Upper lobe of left lung (tissue), 6 donors: ENCODE data around the gene UAP1. TPM values are rescaled to one million over a fixed set of nuclear protein-coding genes. Genes with fewer than 3 reads are reported as not detected.
A peak's percentile ranks its signal among the peaks of the same experiment; 100 is the strongest.

Source experiments
- ATAC-seq, 2 donors: fragments of 200-7000 bp; cut with Tn5 transposase; one replicate each; pipeline ENCODE4 v1.9.1; 2022; ENCODE audit warnings: mild to moderate bottlenecking in 2 of 2, moderate library complexity in 2 of 2; ENCODE audit not compliant: low FRiP score in 2 of 2
- DNase-seq, 2 donors: peaks; one replicate each; pipeline ENCODE4 v3.0.0-alpha.2; 2019 to 2020
- H3K27ac ChIP-seq, 4 donors: fragments of 200-600 bp; sonication (generic); one replicate each; pipeline ENCODE4 v1.5.1; 2016 to 2019
- H3K27me3 ChIP-seq, 4 donors: fragments of 200-600 bp; sonication (generic); one replicate each; pipeline ENCODE4 v1.5.1; 2017 to 2019
- H3K36me3 ChIP-seq, 4 donors: fragments of 200-600 bp; sonication (generic); one replicate each; pipeline ENCODE4 v1.5.1; 2016 to 2019
- H3K4me1 ChIP-seq, 4 donors: fragments of 200-600 bp; sonication (generic); one replicate each; pipeline ENCODE4 v1.5.1; 2018 to 2019
- H3K4me3 ChIP-seq, 4 donors: fragments of 200-600 bp; sonication (generic); one replicate each; pipeline ENCODE4 v1.5.1; 2017 to 2019; ENCODE audit warnings: mild to moderate bottlenecking in 2 of 4, moderate library complexity in 1 of 4
- H3K9me3 ChIP-seq, 4 donors: fragments of 200-600 bp; sonication (generic); one replicate each; pipeline ENCODE4 v1.5.1; 2018 to 2019
- CTCF ChIP-seq, 6 experiments: fragments of 450-650 bp in 4 of 6; fragments of 200-600 bp in 2 of 6; sonication (generic) in 2 of 6; IDR thresholded peaks; one replicate each; pipeline ENCODE4 v1.5.1; 2016 to 2019; ENCODE audit warnings: antibody characterized with exemption in 6 of 6
- EP300 ChIP-seq, 4 donors: sonication (generic); formaldehyde crosslinking; IDR thresholded peaks; one replicate each; pipeline ENCODE4 v1.5.1; 2017; ENCODE audit warnings: antibody characterized with exemption in 4 of 4, control low read depth in 2 of 4
- POLR2A ChIP-seq, 4 donors: fragments of 450-650 bp; IDR thresholded peaks; one replicate each; pipeline ENCODE4 v1.5.1; 2016 to 2017; ENCODE audit warnings: antibody characterized with exemption in 4 of 4, mild to moderate bottlenecking in 2 of 4
- POLR2AphosphoS5 ChIP-seq, 2 donors: sonication (generic); formaldehyde crosslinking; IDR thresholded peaks; one replicate each; pipeline ENCODE4 v1.5.1; 2017; ENCODE audit warnings: antibody characterized with exemption in 2 of 2
- WGBS, 2 donors: methylation state at CpG; one replicate each; pipeline ENCODE4 v1.1.5; 2017 to 2018; 5-methylcytosine and 5-hydroxymethylcytosine counted together
- total RNA-seq, 6 donors: library from RNA; depleted of rRNA in 4 of 6; stranded (reverse); fragments of >200 nt in 4 of 6; gene quantifications; one replicate each; pipeline versions ENCODE4 v1.1.0 to v1.2.1, GENCODE V29; 2016 to 2021
- donor health status: DM: no; HTN: no; CAD: no; lungs with moderate emphysema.
- donor health status: DM: no; HTN: yes; CAD: no; lungs with severe emphysema.

The UAP1 gene
- total RNA-seq, 6 donors from 2014 or later: 12.6 to 69.0 (median 35.2) TPM

GRCh38 chr1:162541619-162542141, 19.8 kb upstream of the UAP1 start:
- peaks cover 0 to 5% (median 1%) of the 10 kb centered on the region in 4 donors for H3K4me1 ChIP-seq
- 51 to 79% methylated on average over 5 of the region's 5 CpGs for WGBS, 2 donors
- H3K9me3 ChIP-seq: peaks cover 0 to 11% (median 7%) of the 10 kb centered on the region in 4 donors
- no peaks in the 10 kb centered on the region for H3K36me3 ChIP-seq
- no peak for DNase-seq
- ATAC-seq: peak in 1 of 2 donors; percentile 88
- H3K27ac ChIP-seq: peak overlapping the region in 3 of 4 donors; percentile 30 to 52 (median 44)
- H3K4me3 ChIP-seq: no peak overlapping the region
- no peak for TF ChIP-seq POLR2AphosphoS5 (IDR thresholded peaks at IDR 0.05)
- no peak for TF ChIP-seq POLR2A (IDR thresholded peaks at IDR 0.05)
- no peak for TF ChIP-seq CTCF (IDR thresholded peaks at IDR 0.05)
- no peak for TF ChIP-seq EP300 (IDR thresholded peaks at IDR 0.05)
- no peaks in the 10 kb centered on the region for H3K27me3 ChIP-seq

DNA sequence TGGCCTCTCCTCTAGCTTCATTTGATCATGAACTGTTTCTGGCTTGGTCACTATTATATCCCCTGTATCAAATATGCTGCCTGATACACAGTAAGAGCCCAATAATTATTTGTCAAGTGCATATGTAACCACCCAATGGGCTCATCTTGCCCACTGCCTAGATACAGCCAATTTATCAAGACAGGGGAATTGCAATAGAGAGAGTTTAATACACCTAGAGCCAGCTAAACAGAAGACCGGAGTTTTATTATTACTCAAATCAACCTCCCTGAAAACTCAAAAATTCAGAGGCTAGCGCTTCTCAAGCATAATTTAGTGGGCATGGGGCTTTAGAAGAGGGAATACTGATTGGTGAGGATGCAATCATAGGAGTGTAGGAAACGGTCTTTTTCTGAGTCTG, 18.3 kb upstream of the UAP1 start:
- Histone ChIP-seq H3K27me3 (no peaks in the 10 kb centered on the region), H3K36me3 (no peaks in the 10 kb centered on the region), H3K4me3 (no peak overlapping the region), H3K4me1 (peaks cover 0 to 5% (median 1%) of the 10 kb centered on the region in 4 donors), H3K9me3 (peaks cover 0 to 11% (median 7%) of the 10 kb centered on the region in 4 donors), H3K27ac (no peak overlapping the region)
- DNase-seq: no peak
- WGBS, 2 donors: 98 to 99% methylated on average over 3 of the region's 3 CpGs
- ATAC-seq: no peak
- TF ChIP-seq CTCF (IDR thresholded peaks at IDR 0.05): no peak
- no peak for TF ChIP-seq POLR2AphosphoS5 (IDR thresholded peaks at IDR 0.05)
- no peak for TF ChIP-seq POLR2A (IDR thresholded peaks at IDR 0.05)
- TF ChIP-seq EP300 (IDR thresholded peaks at IDR 0.05): no peak

- 70 to 79% methylated on average over 4 of the region's 4 CpGs for WGBS, 2 donors
- no peak for TF ChIP-seq POLR2A (IDR thresholded peaks at IDR 0.05)
- no peak for TF ChIP-seq CTCF (IDR thresholded peaks at IDR 0.05)
- no peak for TF ChIP-seq EP300 (IDR thresholded peaks at IDR 0.05)
- TF ChIP-seq POLR2AphosphoS5 (IDR thresholded peaks at IDR 0.05): no peak
These were observed 13.4 kb upstream of the UAP1 start for GRCh38 chr1:162548170-162548569.

DNA sequence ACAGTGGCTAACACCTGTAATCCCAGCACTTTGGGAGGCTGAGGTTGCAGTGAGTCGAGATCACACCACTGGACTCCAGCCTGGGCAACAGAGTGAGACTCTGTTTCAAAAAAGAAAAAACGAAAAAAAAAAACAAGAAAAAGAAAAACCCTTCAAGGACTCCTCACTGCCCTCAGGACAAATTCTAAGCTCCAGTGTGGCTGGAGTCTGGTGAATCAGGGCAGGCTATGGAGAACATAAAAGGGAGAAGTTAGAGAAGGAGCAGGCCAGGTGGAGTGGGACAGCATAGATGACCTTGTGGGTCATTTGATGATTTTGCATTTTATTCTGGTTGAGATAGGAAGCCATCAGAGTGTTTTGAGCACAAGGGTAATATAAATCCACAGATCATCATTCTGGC, 12.5 kb upstream of the UAP1 start:
- no peak for ATAC-seq

More at GRCh38 chr1:162548170-162548569, 13.4 kb upstream of the UAP1 start:
- Histone ChIP-seq H3K36me3 (no peaks in the 10 kb centered on the region), H3K27me3 (no peaks in the 10 kb centered on the region), H3K4me3 (no peak overlapping the region), H3K9me3 (peaks cover 0 to 5% (median 3%) of the 10 kb centered on the region in 4 donors), H3K4me1 (no peaks in the 10 kb centered on the region), H3K27ac (no peak overlapping the region)
- ATAC-seq: peak in 1 of 2 donors; percentile 89
- DNase-seq: no peak

More for the DNA sequence above, 12.5 kb upstream of the UAP1 start:
- no peak for DNase-seq
- no peaks in the 10 kb centered on the region for H3K36me3 ChIP-seq
- no peak overlapping the region for H3K27ac ChIP-seq
- TF ChIP-seq CTCF (IDR thresholded peaks at IDR 0.05): no peak
- no peak for TF ChIP-seq EP300 (IDR thresholded peaks at IDR 0.05)
- TF ChIP-seq POLR2A (IDR thresholded peaks at IDR 0.05): no peak
- no peak for TF ChIP-seq POLR2AphosphoS5 (IDR thresholded peaks at IDR 0.05)
- H3K4me1 ChIP-seq: no peaks in the 10 kb centered on the region
- no peaks in the 10 kb centered on the region for H3K9me3 ChIP-seq
- no peaks in the 10 kb centered on the region for H3K27me3 ChIP-seq
- H3K4me3 ChIP-seq: no peak overlapping the region
- 89 to 96% methylated on average over 2 of the region's 2 CpGs for WGBS, 2 donors
